Activated naive CD4-positive, alpha-beta T cell treated with Interleukin-2 at 50 U/mL for 16 hours (primary cell): Measurements from ENCODE around the gene ZSWIM3.

ENCODE experiments used
- DNase-seq: peaks from one replicate; pipeline ENCODE4 v3.0.0-alpha.2; 2020

Gene ZSWIM3

GRCh38 chr20:45833030-45833882 lies 24.2 kb upstream of the ZSWIM3 start, which contains the start of gene SNX21:
Gene SNX21 (plus strand): TSS chr20:45833799. CDS start chr20:45833920, 121 bp downstream.
- DNase-seq, result peak; percentile 24

- peak; percentile 50 for DNase-seq
These were observed 23.3 kb upstream of the ZSWIM3 start for GRCh38 chr20:45833883-45834796.

- DNase-seq, result no peak
These were observed 22.6 kb upstream of the ZSWIM3 start for GRCh38 chr20:45834797-45835161.

DNA sequence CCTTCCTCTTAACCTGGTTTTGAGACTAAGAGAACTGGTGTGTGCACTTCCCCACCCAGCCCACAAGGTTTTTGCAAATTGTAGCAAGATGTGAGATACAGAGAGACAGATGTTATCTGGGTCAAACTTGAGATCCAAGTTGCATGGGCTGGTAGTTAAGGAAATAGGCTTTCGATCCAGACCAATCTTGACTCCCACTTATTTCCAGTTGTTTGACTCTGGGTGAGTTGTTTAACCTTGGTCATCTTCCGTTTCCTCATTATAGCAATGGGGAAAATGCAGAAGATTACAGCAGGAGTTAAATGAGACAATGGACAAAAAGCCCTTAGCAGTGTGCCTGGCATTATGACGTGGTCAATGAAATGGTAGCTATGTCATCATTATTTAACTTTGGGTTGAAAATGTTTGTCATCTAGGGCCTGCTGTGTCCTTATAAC lies 22.1 kb upstream of the ZSWIM3 start:
- no peak for DNase-seq

- DNase-seq, result no peak
These were observed 21.6 kb upstream of the ZSWIM3 start for GRCh38 chr20:45835825-45836224.

DNA sequence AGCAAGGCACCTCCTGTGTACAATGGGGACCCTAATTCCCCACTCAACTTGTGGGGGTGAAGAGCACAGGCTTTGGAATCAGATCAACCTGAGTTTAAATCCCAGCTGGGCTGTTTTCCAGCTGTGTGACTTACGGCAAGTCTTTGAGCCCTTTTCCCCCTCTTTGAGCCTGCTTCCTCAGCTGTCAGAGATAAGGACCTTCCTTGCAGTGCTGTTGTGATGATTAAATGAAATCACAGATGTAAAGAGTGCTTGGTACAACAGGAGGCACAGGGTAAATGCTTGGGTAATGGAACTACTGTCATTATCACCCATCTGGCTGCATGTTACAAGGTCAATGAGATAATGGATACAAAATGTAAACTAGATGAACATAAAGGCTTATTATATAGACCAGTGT lies 20.6 kb upstream of the ZSWIM3 start:
- DNase-seq, result no peak

DNA sequence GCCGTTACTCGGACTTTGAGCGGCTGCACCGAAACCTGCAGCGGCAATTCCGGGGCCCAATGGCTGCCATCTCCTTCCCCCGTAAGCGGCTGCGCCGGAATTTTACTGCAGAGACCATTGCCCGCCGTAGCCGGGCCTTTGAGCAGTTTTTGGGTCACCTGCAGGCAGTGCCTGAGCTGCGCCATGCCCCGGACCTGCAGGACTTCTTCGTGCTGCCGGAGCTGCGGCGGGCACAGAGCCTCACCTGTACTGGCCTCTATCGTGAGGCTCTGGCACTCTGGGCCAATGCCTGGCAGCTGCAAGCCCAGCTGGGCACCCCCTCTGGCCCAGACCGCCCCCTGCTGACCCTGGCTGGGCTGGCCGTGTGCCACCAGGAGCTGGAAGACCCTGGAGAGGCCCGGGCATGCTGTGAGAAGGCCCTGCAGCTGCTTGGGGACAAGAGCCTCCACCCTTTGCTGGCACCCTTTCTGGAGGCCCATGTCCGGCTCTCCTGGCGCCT lies 16.7 kb upstream of the ZSWIM3 start:
- DNase-seq, result no peak

DNA sequence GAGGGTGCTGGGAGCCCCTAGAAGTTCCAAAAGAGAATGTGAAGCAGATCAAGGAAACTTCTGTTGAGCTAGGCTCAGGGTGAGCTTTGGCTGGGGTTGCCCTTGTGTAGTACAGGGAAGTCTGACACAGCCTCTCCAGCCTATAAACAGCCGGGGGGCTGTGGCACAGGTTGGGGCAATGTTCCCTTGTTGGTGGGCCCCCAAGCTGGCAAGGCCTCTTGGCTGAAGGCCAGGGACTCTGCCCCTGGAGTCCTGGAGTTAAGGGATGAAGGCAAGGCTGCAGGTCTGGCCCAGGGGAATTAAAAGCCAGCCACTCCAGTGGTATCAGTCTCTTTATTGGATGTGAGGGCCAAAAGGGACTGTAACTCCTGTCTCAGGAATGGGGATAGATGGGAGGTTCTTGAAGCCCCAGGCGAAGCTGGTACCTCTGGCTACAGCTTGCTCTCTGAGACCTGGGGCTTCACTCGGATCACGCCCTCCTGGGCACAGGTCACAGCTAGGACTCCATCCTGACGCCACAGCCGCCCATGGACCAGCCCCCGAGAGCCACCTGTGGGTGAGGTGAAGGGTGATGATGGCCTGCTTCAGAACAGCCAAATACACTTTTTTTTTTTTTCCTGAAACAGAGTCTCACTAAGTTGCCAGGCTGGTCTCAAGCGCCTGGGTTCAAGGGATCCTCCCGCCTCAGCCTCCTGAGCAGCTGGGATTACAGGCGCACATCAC lies 15.8 kb upstream of the ZSWIM3 start:
- DNase-seq, result no peak

DNA sequence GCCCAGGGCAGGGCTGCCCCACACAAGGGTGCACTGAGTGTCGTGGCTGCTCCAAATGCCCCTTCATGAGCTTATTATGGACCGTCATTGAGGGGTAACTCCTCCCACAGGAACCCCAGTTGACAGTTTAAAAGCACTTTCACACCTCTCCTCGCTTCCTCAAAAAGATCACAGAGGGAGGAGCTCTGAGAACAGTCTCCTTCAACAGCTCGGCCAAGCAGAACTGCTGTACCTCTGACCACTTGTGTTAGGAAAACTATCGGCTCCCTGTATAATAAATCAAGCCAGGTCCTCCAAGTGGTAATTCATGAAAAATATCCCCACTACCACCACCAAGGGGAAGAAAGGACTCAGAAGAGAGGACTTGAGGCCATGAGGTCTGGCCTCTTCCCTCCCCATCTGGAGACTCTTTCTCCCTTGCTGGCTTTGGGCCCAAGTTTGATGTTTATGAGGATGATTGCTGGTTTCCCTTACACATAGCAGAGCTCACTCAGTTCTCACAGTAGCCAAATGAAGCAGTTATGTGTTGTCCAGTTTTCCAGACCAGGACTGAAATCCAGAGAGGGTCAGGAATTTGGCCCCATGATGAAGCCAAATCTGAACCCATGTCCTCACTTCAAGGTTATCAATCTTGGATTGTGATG lies 15.1 kb upstream of the ZSWIM3 start:
- no peak for DNase-seq

DNA sequence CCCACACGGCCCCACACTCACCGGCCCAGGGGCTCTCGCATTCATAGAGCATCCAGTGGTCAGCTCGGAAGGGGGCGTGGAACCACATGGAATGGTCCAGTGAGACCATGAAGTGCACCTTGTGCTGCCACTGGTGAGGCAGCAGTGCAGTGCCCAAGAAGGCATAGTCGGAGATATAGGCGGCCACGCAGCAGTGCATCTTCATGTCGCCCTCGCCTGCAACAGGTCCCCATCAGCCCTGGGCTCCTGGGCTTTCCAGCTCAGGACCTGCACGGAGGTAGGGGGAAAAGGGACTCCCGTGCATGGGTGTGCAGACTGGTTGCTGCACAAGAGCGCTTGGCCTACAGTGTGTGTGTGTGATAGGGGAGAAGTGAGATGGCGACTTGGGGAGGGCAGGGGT lies 13.9 kb upstream of the ZSWIM3 start:
- no peak for DNase-seq

DNA sequence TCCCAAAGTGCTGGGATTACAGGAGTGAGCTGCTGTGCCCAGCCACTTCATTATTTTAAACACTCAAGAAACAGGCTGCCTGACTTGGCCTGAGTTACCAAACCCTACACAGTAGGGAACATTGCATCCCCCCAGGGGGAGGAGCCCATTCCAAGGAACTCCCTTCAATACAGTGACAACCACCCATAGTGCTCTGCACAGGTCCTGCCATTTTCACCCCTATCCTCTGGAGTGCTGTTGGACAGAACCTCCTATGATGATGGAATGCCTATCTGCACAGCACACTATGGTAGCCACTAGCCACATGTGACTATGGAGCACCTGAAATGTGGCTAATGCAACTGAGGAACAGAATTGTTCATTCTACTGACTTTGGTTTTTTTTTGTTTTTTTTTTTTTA lies 12.0 kb upstream of the ZSWIM3 start:
- no peak for DNase-seq

DNA sequence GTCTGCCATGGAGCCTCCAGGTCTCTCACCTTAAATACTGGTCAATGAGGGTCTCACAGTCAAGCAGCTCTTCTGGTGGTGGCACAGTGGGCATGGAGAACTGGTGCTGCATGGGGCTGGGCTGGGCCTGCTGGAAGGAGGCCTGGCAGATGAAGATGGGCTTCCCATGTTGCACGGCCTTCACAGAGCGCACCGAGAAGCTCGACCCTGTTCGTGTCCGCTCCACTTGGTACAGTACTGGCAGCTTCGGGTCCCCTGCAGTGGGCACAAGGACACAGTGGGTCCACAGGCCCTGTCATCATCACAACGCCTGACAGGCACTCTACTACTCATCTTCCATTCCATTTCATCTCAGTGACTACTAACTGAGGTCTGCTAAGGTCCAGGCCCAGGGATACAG lies 9.0 kb upstream of the ZSWIM3 start:
- no peak for DNase-seq

DNA sequence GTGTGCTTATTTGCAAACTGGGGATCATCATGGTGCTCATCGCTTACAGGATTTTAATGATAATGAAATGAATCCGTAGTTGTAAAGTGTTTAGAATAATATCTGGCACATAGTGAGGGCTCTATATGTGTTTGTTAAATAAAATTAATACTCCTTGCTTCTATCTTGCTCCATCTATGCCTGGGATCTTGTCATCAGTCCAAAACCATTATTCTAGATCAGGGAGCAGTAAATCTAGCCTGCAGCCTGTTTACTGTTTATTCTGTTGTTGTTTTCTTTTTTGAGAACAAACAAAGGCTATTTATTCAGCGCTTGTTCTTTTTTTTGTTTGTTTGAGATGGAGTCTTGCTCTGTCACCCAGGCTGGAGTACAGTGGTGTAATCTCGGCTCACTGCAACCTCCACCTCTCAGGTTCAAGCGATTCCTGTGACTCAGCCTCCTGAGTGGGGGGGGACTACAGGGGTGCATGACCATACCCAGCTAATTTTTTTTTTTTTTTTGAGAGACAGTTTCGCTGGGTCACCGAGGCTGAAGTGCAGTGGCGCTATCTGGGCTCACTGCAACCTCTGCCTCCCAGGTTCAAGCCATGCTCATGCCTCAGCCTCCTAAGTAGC lies 8.3 kb upstream of the ZSWIM3 start:
- no peak for DNase-seq

GRCh38 chr20:45850238-45850637 lies 7.2 kb upstream of the ZSWIM3 start:
- no peak for DNase-seq

DNA sequence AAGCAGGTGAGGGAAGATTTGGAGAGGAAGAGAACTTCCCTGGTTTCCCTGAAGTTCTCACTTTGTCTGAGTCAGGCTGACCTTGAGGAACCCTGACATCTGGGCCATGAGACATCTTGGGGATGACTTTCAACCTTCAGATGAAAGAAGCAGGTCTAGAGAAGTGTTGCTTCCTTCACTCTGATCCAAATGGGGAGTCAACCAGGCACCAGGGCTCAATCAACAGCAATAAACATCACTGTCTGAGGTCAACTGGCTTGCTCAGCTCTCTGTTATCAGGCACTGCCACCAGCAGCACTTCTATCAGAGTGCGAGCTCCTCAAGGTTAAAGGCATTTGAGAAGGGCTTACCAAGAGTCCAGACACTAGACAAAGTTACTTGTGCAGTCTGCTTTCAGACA lies 6.5 kb upstream of the ZSWIM3 start:
- no peak for DNase-seq

- no peak for DNase-seq
These were observed 5.9 kb upstream of the ZSWIM3 start for GRCh38 chr20:45851501-45851900.

- DNase-seq, result no peak
These were observed 5.1 kb upstream of the ZSWIM3 start for GRCh38 chr20:45852326-45852725.

- no peak for DNase-seq
These were observed 3.9 kb upstream of the ZSWIM3 start for GRCh38 chr20:45853484-45853883.

DNA sequence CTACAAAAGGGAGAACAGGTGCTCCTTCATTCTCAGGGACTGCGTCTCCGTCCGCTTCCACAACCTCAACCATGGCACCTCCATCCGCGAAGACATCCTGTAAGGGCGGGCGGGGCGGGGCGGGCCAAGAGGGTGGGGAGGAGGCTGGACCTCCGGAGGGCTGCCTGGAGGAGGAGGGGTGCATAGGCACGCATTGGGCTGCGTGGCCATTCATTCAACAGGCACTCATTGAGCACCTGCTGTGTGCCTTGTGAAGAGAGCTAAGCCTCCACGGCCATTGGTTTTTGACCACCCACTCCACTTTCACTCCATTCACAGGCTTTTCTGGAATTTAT lies 435 bp downstream of the ZSWIM3 start:
- no peak for DNase-seq

GRCh38 chr20:45859916-45860315 lies 2.5 kb downstream of the ZSWIM3 start:
- DNase-seq, result no peak

DNA sequence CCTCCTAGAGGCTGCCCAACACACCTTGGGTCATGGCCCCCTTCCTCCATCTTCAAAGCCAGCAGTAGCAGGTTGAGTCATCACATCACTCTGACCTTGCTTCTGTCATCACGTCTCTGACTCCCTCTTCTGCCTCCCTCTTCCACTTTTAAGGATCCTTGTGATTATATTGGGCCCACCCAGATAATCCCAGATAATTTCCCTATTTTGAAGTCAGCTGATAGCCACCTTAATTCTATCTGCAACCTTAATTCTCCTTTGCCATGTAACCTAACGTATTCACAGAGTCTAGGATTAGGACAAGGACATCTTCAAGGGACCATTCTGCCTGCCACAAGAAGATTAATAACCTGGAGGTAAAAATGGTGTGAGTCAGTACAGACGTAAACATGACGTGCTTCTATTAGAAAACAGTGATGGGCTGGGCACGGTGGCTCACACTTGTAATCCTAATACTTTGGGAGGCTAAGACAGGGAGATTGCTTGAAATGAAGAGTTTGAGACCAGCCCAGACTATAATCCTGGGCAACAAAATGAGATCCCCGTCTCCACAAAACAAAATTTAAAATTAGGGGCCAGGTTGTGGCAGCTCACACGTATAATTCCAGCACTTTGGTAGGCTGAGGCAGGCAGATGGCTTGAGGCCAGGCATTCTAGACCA lies 3.3 kb downstream of the ZSWIM3 start:
- DNase-seq, result no peak
